PC-3 (cell line): ENCODE data around the gene AUTS2. TPM values are rescaled to one million over a fixed set of nuclear protein-coding genes. Genes with fewer than 3 reads are reported as not detected.

ENCODE experiments used
- ATAC-seq: fragments of 200-7000 bp; cut with Tn5 transposase; 2 replicates; pipeline ENCODE4 v1.9.1; 2020; ENCODE audit warnings: mild to moderate bottlenecking, moderate library complexity
- BruUV-seq: library from RNA; stranded (reverse); fragments of 400-500 nt; replicated peaks from 2 replicates; lab custom pipeline; 2021; lab: Mats Ljungman, UMichigan
- CTCF ChIA-PET: fragments of 300-600 bp; sonication (Branson Sonifier 250); formaldehyde crosslinking; loops from one replicate; lab custom pipeline; 2022; ENCODE audit warnings: antibody characterized with exemption; lab: Charles Lee
- POLR2A ChIA-PET: fragments of 300-600 bp; sonication (Branson Sonifier 250); formaldehyde crosslinking; loops from one replicate; lab custom pipeline; 2022; ENCODE audit warnings: antibody characterized with exemption; ENCODE audit not compliant: unreplicated experiment; lab: Charles Lee
- DNase-seq: peaks from one replicate; pipeline ENCODE4 v3.0.0-alpha.2; 2015
- H2AFZ ChIP-seq: fragments of 300-600 bp; sonication (generic); 2 replicates; pipeline ENCODE4 v1.6.0; 2016; ENCODE audit warnings: antibody characterized with exemption, low read length
- H3F3A ChIP-seq: fragments of 300-600 bp; sonication (generic); one replicate; pipeline ENCODE4 v1.6.0; 2017; ENCODE audit warnings: antibody characterized with exemption, low read length, control low read depth, mild to moderate bottlenecking; ENCODE audit not compliant: unreplicated experiment
- H3K27ac ChIP-seq: fragments of 300-600 bp; sonication (generic); 2 replicates; pipeline ENCODE4 v1.5.1; 2016; ENCODE audit warnings: mild to moderate bottlenecking, low read length
- H3K27me3 ChIP-seq: fragments of 300-600 bp; sonication (generic); 2 replicates; pipeline ENCODE4 v1.6.1; 2016; ENCODE audit warnings: low read length, mixed read lengths
- H3K36me3 ChIP-seq: fragments of 300-600 bp; sonication (generic); 2 replicates; pipeline ENCODE4 v1.6.1; 2016; ENCODE audit warnings: low read depth, mixed run types, low read length, mixed read lengths
- H3K4me1 ChIP-seq: fragments of 300-600 bp; sonication (generic); 2 replicates; pipeline ENCODE4 v1.5.1; 2016; ENCODE audit warnings: low read length; ENCODE audit not compliant: insufficient read depth
- H3K4me2 ChIP-seq: fragments of 300-600 bp; sonication (generic); 2 replicates; pipeline ENCODE4 v1.6.0; 2016; ENCODE audit warnings: low read length
- H3K4me3 ChIP-seq: fragments of 300-600 bp; sonication (generic); 2 replicates; pipeline ENCODE4 v1.5.1; 2016; ENCODE audit warnings: mild to moderate bottlenecking, low read length, mixed read lengths
- H3K79me2 ChIP-seq: fragments of 300-600 bp; sonication (generic); 2 replicates; pipeline ENCODE4 v1.6.1; 2017; ENCODE audit warnings: low read length, mixed read lengths
- H3K9ac ChIP-seq: fragments of 300-600 bp; sonication (generic); 2 replicates; pipeline ENCODE4 v1.6.0; 2016; ENCODE audit warnings: mild to moderate bottlenecking, low read length
- H3K9me2 ChIP-seq: fragments of 300-600 bp; sonication (generic); replicated peaks from 2 replicates; pipeline ENCODE4 v1.6.1; 2016; ENCODE audit warnings: mixed run types, low read length, mixed read lengths
- H3K9me3 ChIP-seq: fragments of 300-600 bp; sonication (generic); 2 replicates; pipeline ENCODE4 v1.6.1; 2016; ENCODE audit warnings: low read length, mixed read lengths
- H4K20me1 ChIP-seq: fragments of 300-600 bp; sonication (generic); 2 replicates; pipeline ENCODE4 v1.6.1; 2016; ENCODE audit warnings: low read length, mixed read lengths
- EZH2 ChIP-seq: fragments of 300-600 bp; sonication (generic); IDR thresholded peaks from one replicate; pipeline ENCODE4 v1.6.1; 2017; ENCODE audit warnings: antibody characterized with exemption, mild to moderate bottlenecking, low read length; ENCODE audit not compliant: unreplicated experiment
- EZH2phosphoT487 ChIP-seq: fragments of 300-600 bp; sonication (generic); IDR thresholded peaks from 2 replicates; pipeline ENCODE4 v1.6.1; 2018; ENCODE audit warnings: mild to moderate bottlenecking, antibody characterized with exemption, low read length, borderline replicate concordance
- intact Hi-C: fragments of 100-400 bp; cut with micrococcal nuclease; formaldehyde crosslinking; loops from 2 replicates; pipeline ENCODE4 v1.9.0; 2023
- total RNA-seq: library from RNA; depleted of rRNA; stranded (reverse); fragments of >200 nt; gene quantifications from 2 replicates; pipeline ENCODE4 v1.2.3, GENCODE V29; 2014
- TF ChIP-seq, protein P1 (sequence below): fragments of 300-600 bp; sonication (generic); conservative IDR thresholded peaks from 2 replicates; pipeline ENCODE4 v1.5.1; 2017; ENCODE audit warnings: antibody characterized with exemption, low read depth, mild to moderate bottlenecking, low read length

Gene AUTS2
- total RNA-seq, 1 experiment from 2014 or later, result not detected

DNA sequence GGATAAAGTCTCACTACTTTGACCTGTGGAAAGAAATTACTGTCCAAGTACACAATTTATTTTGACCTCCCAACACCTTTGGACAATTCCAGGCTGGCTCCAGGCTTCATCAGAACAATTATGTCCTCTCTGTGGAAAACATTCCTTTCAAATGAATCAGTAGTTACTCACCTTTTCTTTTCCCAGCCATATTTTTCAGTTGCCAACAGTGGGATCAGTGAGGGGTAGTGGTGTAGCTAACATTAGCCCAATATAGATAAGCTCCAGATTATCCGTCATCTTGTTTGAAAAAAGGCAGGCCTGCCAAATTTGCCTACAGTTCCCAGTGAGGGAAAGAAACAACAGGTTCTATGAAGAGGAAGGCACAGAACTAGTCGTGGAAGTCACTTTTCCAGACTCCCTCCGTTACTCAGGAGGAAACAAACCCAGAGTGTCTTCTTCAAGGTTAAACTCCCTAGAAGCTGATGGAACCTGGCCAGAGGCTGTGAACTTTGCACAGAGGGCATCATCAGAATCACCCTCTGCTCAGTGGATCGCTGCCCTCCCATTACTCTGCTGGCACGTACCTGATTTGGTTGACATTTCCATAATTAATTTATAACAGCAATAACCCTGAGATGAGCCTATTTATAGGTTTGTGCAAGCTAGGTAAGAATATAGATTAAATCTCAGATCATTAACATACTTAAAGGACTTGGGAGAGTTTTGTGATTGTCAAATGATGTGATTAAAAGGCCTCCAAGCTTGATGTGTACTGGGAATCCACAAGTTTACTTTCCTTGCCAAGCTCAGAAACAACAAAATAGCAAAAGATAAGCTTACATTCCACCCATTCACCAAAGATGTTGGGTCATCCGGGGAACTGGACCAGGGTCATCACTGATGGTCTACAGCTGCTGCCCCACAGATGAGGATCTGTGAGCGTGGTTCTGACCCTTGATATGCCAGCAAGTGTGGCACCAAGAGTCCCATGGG is 879.0 kb downstream of the AUTS2 start:
- Histone ChIP-seq H3K27ac (no peak overlapping the region), H2AFZ (no peak overlapping the region), H3K4me3 (no peak overlapping the region), H3K36me3 (no peaks in the 10 kb centered on the region), H3K4me2 (no peak overlapping the region), H3K79me2 (no peaks in the 10 kb centered on the region), H3K9me2 (no peaks in the 10 kb centered on the region), H3K4me1 (no peaks in the 10 kb centered on the region), H3K27me3 (no peaks in the 10 kb centered on the region), H4K20me1 (no peaks in the 10 kb centered on the region), H3K9me3 (no peaks in the 10 kb centered on the region), H3F3A (no peaks in the 10 kb centered on the region), H3K9ac (no peak overlapping the region)
- TF ChIP-seq, protein P1, sequence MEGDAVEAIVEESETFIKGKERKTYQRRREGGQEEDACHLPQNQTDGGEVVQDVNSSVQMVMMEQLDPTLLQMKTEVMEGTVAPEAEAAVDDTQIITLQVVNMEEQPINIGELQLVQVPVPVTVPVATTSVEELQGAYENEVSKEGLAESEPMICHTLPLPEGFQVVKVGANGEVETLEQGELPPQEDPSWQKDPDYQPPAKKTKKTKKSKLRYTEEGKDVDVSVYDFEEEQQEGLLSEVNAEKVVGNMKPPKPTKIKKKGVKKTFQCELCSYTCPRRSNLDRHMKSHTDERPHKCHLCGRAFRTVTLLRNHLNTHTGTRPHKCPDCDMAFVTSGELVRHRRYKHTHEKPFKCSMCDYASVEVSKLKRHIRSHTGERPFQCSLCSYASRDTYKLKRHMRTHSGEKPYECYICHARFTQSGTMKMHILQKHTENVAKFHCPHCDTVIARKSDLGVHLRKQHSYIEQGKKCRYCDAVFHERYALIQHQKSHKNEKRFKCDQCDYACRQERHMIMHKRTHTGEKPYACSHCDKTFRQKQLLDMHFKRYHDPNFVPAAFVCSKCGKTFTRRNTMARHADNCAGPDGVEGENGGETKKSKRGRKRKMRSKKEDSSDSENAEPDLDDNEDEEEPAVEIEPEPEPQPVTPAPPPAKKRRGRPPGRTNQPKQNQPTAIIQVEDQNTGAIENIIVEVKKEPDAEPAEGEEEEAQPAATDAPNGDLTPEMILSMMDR, result no peak
- TF ChIP-seq EZH2 (no peak), EZH2phosphoT487 (no peak)
- BruUV-seq, result no TSS peak
- ChIA-PET CTCF (no interaction called here), POLR2A (no interaction called here)
- ATAC-seq, result no peak
- no peak for DNase-seq
- intact Hi-C loops, result no loop called here

DNA sequence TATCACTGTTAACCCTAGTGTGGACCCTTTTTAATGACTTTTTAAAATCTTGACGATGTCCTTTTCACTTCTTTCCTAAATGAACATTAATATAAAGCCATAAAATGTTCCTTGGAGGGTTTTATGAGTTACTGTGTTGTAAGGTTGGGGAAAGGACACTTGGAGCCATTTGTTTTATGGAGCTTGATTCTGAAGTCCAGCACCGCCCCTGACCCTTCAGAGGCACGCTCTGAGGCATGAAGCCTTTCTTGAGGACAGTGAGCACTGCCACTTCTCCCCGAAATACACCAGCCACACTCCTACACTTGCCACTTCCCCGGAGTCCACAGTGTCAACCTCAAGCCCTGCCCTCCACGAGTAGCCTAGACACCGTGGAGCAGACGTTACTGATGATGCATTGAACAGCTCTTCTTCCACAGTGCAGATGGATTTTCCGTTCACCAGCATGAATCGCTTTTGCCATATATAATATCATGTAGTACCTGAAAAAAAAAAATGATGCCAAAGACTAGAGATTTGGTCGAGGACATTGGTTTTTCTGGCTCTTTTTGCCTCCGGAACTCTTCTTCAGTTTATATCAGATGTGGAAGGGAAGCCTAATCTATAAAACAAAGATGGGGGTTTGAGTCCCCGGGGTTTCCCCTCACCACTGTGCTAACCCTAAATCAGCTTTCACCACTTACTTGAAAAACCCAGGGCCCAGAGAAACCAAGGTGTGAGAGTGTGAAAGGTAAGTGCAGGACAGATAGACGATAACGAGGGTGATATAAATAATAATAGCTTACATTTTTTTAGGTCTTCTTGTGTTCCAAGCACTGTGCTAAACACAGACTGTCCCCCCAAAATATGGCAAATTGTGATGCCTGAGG is 881.1 kb downstream of the AUTS2 start:
- Histone ChIP-seq H3K27me3 (no peaks in the 10 kb centered on the region), H2AFZ (no peak overlapping the region), H3K27ac (no peak overlapping the region), H3K9me3 (no peaks in the 10 kb centered on the region), H4K20me1 (no peaks in the 10 kb centered on the region), H3K9me2 (no peaks in the 10 kb centered on the region), H3K4me2 (no peak overlapping the region), H3F3A (no peaks in the 10 kb centered on the region), H3K4me1 (no peaks in the 10 kb centered on the region), H3K9ac (no peak overlapping the region), H3K4me3 (no peak overlapping the region), H3K36me3 (no peaks in the 10 kb centered on the region), H3K79me2 (no peaks in the 10 kb centered on the region)
- DNase-seq, result no peak
- POLR2A ChIA-PET, result no interaction called here
- no TSS peak for BruUV-seq
- CTCF ChIA-PET, result no interaction called here
- intact Hi-C loops, result no loop called here
- no peak for TF ChIP-seq EZH2
- TF ChIP-seq, protein P1, result no peak
- TF ChIP-seq EZH2phosphoT487, result no peak
- ATAC-seq, result no peak
